Stimulated activated CD8-positive, alpha-beta memory T cell treated with anti-CD3 and anti-CD28 coated beads, Interleukin-15, amount 100 ng/mL, for 48 hours (primary cell): ENCODE data around the gene BAG5.

ENCODE experiments used
- DNase-seq, 2 donors: peaks; one replicate each; pipeline ENCODE4 v3.0.0-alpha.2; 2020; ENCODE audit warnings: low read depth in 2 of 2

Gene BAG5

GRCh38 chr14:103509864-103510723 lies 52.4 kb downstream of the BAG5 start:
- no peak for DNase-seq

- DNase-seq: no peak
Observed at GRCh38 chr14:103508521-103509329, 53.7 kb downstream of the BAG5 start.

DNA sequence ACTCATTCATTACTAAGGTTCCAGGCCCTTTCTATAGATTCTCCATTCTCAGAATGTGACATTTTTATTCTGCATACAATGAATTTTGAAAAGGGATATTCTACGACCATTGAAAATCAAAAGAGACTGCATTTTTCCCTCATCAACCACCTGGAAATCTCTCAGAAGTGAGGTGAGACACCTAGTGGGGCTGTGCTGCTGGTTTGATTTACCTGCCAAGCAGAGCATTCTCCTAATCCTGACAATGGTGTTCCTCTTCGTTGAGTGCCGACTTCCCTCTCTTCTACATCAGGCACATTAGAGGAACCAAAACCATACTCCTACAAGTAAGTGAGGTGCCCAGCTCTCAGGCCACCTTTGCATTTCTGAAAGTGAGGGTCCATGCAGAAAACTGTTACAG lies 54.7 kb downstream of the BAG5 start:
- no peak for DNase-seq
